ENCODE data around the gene ATP12A.
A peak's percentile ranks its signal among the peaks of the same experiment; 100 is the strongest.

The ATP12A gene

GRCh38 chr13:24672141-24673132 lies 7.8 kb upstream of the ATP12A start:
- Histone ChIP-seq H3K4me1 (ENCODE audit: control insufficient read depth in 5 of 5, insufficient read depth in 5 of 5, low read length in 5 of 5) (peaks cover 0 to 24% (median 17%) of the 10 kb centered on the region in 5 donors), H3K36me3 (ENCODE audit: control insufficient read depth in 5 of 5, insufficient read depth in 5 of 5, low read length in 5 of 5) (no peaks in the 10 kb centered on the region), H3K9me3 (ENCODE audit: control insufficient read depth in 5 of 5, low read length in 5 of 5) (no peaks in the 10 kb centered on the region), H3K27ac (ENCODE audit: low read depth, low read length) (no peak overlapping the region), H3K4me3 (ENCODE audit: low read depth in 1 of 5, low read length in 5 of 5) (peak overlapping the region in 2 of 5 donors; percentile 59 to 62), H3K27me3 (ENCODE audit: control insufficient read depth in 5 of 5, insufficient read depth in 4 of 5, low read length in 5 of 5) (peaks cover 2 to 7% (median 5%) of the 10 kb centered on the region in 5 donors), H3K9ac (ENCODE audit: low read length in 5 of 5) (no peak overlapping the region)

DNA sequence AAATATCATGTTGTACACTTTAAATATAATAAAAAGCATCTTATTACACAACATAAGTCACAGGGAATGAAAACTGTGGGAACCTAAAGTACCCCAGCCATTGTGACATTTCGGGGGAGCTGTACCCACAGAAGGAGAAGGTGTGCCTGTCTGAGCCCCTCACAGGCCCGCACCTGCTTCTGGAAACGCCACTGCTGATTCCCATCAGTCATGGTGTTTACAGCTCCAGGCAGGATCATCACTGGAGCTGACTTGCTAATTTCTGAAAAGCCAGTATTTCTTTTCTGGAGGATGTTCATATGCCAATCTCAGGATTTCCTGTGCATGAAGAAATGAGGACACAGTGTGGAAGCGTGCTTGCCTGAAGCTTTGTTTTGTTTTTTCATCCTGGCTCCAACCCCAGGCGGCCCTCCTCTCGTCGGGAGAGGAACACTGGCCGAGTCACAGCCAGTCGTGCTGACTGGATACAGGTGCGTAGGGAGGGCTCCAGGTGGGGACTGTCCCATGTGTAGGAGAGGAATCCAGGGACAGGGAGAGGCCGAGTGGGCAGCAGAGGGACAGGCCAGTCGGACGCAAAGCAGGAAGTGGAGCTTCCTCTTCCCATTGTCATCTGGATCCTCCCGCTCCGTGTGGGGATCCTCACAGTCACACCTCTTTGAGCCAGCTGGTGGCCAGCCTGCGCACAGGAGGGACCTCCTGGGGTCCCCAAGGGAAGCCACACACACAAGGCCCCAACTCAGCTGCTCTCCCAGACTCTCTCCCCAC lies 4.2 kb upstream of the ATP12A start:
- Histone ChIP-seq H3K36me3 (ENCODE audit: control insufficient read depth in 5 of 5, insufficient read depth in 5 of 5, low read length in 5 of 5) (no peaks in the 10 kb centered on the region), H3K9ac (ENCODE audit: low read length in 5 of 5) (no peak overlapping the region), H3K27me3 (ENCODE audit: control insufficient read depth in 5 of 5, insufficient read depth in 4 of 5, low read length in 5 of 5) (peaks cover 9 to 25% (median 20%) of the 10 kb centered on the region in 5 donors), H3K27ac (ENCODE audit: low read depth, low read length) (no peak overlapping the region), H3K9me3 (ENCODE audit: control insufficient read depth in 5 of 5, low read length in 5 of 5) (no peaks in the 10 kb centered on the region), H3K4me3 (ENCODE audit: low read depth in 1 of 5, low read length in 5 of 5) (no peak overlapping the region), H3K4me1 (ENCODE audit: control insufficient read depth in 5 of 5, insufficient read depth in 5 of 5, low read length in 5 of 5) (peaks cover 0 to 29% (median 24%) of the 10 kb centered on the region in 5 donors)

DNA sequence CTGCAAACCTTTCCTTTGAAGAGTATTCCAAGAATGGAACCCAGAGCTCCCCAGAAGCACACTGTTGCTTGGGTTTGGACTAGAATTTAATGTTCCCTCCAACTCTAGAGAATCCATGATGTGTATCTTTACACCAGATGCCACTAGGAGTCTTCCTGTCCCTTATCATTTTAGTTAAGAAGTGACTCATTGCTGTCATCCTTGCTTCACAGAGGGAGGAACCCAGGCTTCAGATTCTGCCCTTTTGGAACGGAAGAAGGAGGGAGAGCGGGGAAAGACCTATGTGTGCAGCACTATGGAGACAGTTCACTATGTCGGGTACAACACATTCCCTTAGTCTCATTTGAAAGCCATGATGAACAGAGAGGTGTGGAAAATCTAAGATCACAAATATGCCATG lies 2.1 kb upstream of the ATP12A start:
- Histone ChIP-seq H3K4me3 (ENCODE audit: low read depth in 1 of 5, low read length in 5 of 5) (no peak overlapping the region), H3K36me3 (ENCODE audit: control insufficient read depth in 5 of 5, insufficient read depth in 5 of 5, low read length in 5 of 5) (no peaks in the 10 kb centered on the region), H3K9me3 (ENCODE audit: control insufficient read depth in 5 of 5, low read length in 5 of 5) (no peaks in the 10 kb centered on the region), H3K4me1 (ENCODE audit: control insufficient read depth in 5 of 5, insufficient read depth in 5 of 5, low read length in 5 of 5) (peaks cover 0 to 16% (median 9%) of the 10 kb centered on the region in 5 donors), H3K9ac (ENCODE audit: low read length in 5 of 5) (no peak overlapping the region), H3K27me3 (ENCODE audit: control insufficient read depth in 5 of 5, insufficient read depth in 4 of 5, low read length in 5 of 5) (peaks cover 11 to 32% (median 21%) of the 10 kb centered on the region in 5 donors), H3K27ac (ENCODE audit: low read depth, low read length) (no peak overlapping the region)

- H3K9me3 ChIP-seq (ENCODE audit: control insufficient read depth in 5 of 5, low read length in 5 of 5): no peaks in the 10 kb centered on the region
- peaks cover 11 to 32% (median 21%) of the 10 kb centered on the region in 5 donors for H3K27me3 ChIP-seq (ENCODE audit: control insufficient read depth in 5 of 5, insufficient read depth in 4 of 5, low read length in 5 of 5)
- H3K36me3 ChIP-seq (ENCODE audit: control insufficient read depth in 5 of 5, insufficient read depth in 5 of 5, low read length in 5 of 5): no peaks in the 10 kb centered on the region
- no peak overlapping the region for H3K27ac ChIP-seq (ENCODE audit: low read depth, low read length)
- no peak overlapping the region for H3K9ac ChIP-seq (ENCODE audit: low read length in 5 of 5)
- H3K4me3 ChIP-seq (ENCODE audit: low read depth in 1 of 5, low read length in 5 of 5): no peak overlapping the region
- peaks cover 1 to 27% (median 20%) of the 10 kb centered on the region in 5 donors for H3K4me1 ChIP-seq (ENCODE audit: control insufficient read depth in 5 of 5, insufficient read depth in 5 of 5, low read length in 5 of 5)
These were observed 522 bp upstream of the ATP12A start for GRCh38 chr13:24679686-24680085.

DNA sequence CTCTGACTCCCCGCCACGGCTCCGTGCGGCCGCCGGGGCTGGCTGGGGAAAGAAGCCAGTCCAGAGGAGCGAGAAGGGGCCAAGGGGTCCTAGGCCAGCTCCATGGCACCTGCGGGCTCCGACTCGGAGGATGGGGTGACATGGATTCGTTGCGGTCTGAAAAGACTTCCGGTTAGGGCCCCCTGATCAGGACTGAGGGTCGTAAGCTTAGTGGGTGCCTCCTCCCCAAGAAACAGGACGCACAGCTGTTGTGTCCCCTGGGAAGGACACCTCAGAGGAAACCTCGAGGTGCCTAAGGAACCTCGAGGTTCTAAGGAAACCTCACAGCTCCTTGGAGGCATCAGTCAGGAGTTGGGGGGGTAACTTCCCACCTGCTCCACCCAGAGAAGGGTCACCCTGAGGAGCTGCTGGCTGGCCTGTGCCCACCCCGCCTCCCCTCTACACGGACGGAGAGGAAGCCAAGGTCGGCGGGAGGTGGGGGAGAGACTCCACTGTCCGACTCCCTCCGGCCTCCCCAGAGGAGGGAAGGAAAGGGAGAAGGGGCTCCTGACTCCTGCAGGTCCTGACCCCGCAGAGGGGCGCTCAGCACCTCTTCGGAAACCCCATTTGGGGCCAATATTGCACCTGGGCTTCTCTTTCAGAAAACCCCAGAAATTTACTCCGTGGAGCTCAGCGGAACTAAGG lies 855 bp downstream of the ATP12A start:
- Histone ChIP-seq H3K4me1 (ENCODE audit: control insufficient read depth in 5 of 5, insufficient read depth in 5 of 5, low read length in 5 of 5) (peaks cover 1 to 27% (median 24%) of the 10 kb centered on the region in 5 donors), H3K9ac (ENCODE audit: low read length in 5 of 5) (no peak overlapping the region), H3K27me3 (ENCODE audit: control insufficient read depth in 5 of 5, insufficient read depth in 4 of 5, low read length in 5 of 5) (peaks cover 11 to 32% (median 20%) of the 10 kb centered on the region in 5 donors), H3K9me3 (ENCODE audit: control insufficient read depth in 5 of 5, low read length in 5 of 5) (no peaks in the 10 kb centered on the region), H3K4me3 (ENCODE audit: low read depth in 1 of 5, low read length in 5 of 5) (peak overlapping the region in 1 of 5 donors; percentile 52), H3K27ac (ENCODE audit: low read depth, low read length) (no peak overlapping the region), H3K36me3 (ENCODE audit: control insufficient read depth in 5 of 5, insufficient read depth in 5 of 5, low read length in 5 of 5) (no peaks in the 10 kb centered on the region)

GRCh38 chr13:24681930-24682329 lies 1.7 kb downstream of the ATP12A start:
- Histone ChIP-seq H3K27me3 (ENCODE audit: control insufficient read depth in 5 of 5, insufficient read depth in 4 of 5, low read length in 5 of 5) (peaks cover 11 to 32% (median 19%) of the 10 kb centered on the region in 5 donors), H3K4me1 (ENCODE audit: control insufficient read depth in 5 of 5, insufficient read depth in 5 of 5, low read length in 5 of 5) (peaks cover 1 to 24% (median 21%) of the 10 kb centered on the region in 5 donors), H3K9me3 (ENCODE audit: control insufficient read depth in 5 of 5, low read length in 5 of 5) (no peaks in the 10 kb centered on the region), H3K9ac (ENCODE audit: low read length in 5 of 5) (no peak overlapping the region), H3K4me3 (ENCODE audit: low read depth in 1 of 5, low read length in 5 of 5) (no peak overlapping the region), H3K36me3 (ENCODE audit: control insufficient read depth in 5 of 5, insufficient read depth in 5 of 5, low read length in 5 of 5) (no peaks in the 10 kb centered on the region), H3K27ac (ENCODE audit: low read depth, low read length) (no peak overlapping the region)

DNA sequence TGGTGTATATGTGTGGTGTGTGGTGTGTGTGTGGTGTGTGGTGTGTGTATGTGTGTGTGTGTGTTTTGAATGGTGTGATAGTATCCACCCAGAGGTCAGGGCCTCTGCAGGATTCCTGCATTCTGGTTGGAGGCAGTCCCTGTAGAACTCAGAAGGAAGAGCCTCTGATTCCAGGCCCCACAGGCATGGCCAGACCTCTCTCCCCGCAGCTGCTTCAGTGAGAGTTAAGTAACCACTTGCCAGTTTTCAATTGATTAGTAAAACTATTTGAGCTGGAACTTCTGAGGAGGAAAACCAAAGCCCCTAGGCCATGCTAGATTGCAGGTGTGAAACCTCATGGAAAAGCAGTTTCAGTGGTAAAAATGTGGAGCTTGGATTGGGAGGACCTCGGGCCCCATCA lies 2.1 kb downstream of the ATP12A start:
- Histone ChIP-seq H3K4me3 (ENCODE audit: low read depth in 1 of 5, low read length in 5 of 5) (no peak overlapping the region), H3K27me3 (ENCODE audit: control insufficient read depth in 5 of 5, insufficient read depth in 4 of 5, low read length in 5 of 5) (peaks cover 11 to 28% (median 17%) of the 10 kb centered on the region in 5 donors), H3K27ac (ENCODE audit: low read depth, low read length) (no peak overlapping the region), H3K9me3 (ENCODE audit: control insufficient read depth in 5 of 5, low read length in 5 of 5) (no peaks in the 10 kb centered on the region), H3K36me3 (ENCODE audit: control insufficient read depth in 5 of 5, insufficient read depth in 5 of 5, low read length in 5 of 5) (no peaks in the 10 kb centered on the region), H3K9ac (ENCODE audit: low read length in 5 of 5) (no peak overlapping the region), H3K4me1 (ENCODE audit: control insufficient read depth in 5 of 5, insufficient read depth in 5 of 5, low read length in 5 of 5) (peaks cover 1 to 24% (median 21%) of the 10 kb centered on the region in 5 donors)

DNA sequence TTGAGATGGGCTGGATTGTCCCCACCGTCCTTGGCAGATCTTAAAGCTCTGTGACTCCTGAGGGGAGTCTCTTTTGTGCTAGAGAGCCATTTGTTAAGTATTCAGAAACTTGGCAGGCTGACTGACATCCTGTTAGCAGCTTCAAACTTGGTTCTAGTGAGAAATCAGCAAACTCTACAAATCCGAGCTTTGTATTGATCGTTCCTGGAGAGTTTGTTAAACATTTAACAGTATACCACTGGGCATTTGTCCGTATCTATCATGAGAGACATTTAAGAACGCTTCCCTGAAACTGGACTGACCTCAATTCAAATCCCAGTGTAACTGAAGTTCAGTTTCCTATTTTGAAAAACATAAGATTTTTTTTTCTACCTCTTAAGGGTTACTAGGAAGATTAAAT lies 3.1 kb downstream of the ATP12A start:
- peaks cover 9 to 26% (median 17%) of the 10 kb centered on the region in 5 donors for H3K27me3 ChIP-seq (ENCODE audit: control insufficient read depth in 5 of 5, insufficient read depth in 4 of 5, low read length in 5 of 5)
- no peak overlapping the region for H3K4me3 ChIP-seq (ENCODE audit: low read depth in 1 of 5, low read length in 5 of 5)
- H3K27ac ChIP-seq (ENCODE audit: low read depth, low read length): no peak overlapping the region
- peaks cover 1 to 24% (median 21%) of the 10 kb centered on the region in 5 donors for H3K4me1 ChIP-seq (ENCODE audit: control insufficient read depth in 5 of 5, insufficient read depth in 5 of 5, low read length in 5 of 5)
- H3K36me3 ChIP-seq (ENCODE audit: control insufficient read depth in 5 of 5, insufficient read depth in 5 of 5, low read length in 5 of 5): no peaks in the 10 kb centered on the region
- no peaks in the 10 kb centered on the region for H3K9me3 ChIP-seq (ENCODE audit: control insufficient read depth in 5 of 5, low read length in 5 of 5)
- no peak overlapping the region for H3K9ac ChIP-seq (ENCODE audit: low read length in 5 of 5)

GRCh38 chr13:24683838-24684599 lies 3.8 kb downstream of the ATP12A start:
- H3K27me3 ChIP-seq (ENCODE audit: control insufficient read depth in 5 of 5, insufficient read depth in 4 of 5, low read length in 5 of 5): peaks cover 11 to 29% (median 19%) of the 10 kb centered on the region in 5 donors
- H3K4me3 ChIP-seq (ENCODE audit: low read depth in 1 of 5, low read length in 5 of 5): no peak overlapping the region
- no peak overlapping the region for H3K9ac ChIP-seq (ENCODE audit: low read length in 5 of 5)
- H3K9me3 ChIP-seq (ENCODE audit: control insufficient read depth in 5 of 5, low read length in 5 of 5): no peaks in the 10 kb centered on the region
- no peak overlapping the region for H3K27ac ChIP-seq (ENCODE audit: low read depth, low read length)
- H3K36me3 ChIP-seq (ENCODE audit: control insufficient read depth in 5 of 5, insufficient read depth in 5 of 5, low read length in 5 of 5): no peaks in the 10 kb centered on the region
- peaks cover 1 to 24% (median 21%) of the 10 kb centered on the region in 5 donors for H3K4me1 ChIP-seq (ENCODE audit: control insufficient read depth in 5 of 5, insufficient read depth in 5 of 5, low read length in 5 of 5)
